Nephron (organoid): ENCODE results near the gene AMT.

Experiments used
- H3K27ac Mint-ChIP-seq, 3 experiments: 2 replicates each; pipeline ENCODE4 v1.8.0; 2020; ENCODE audit warnings: mixed read lengths in 3 of 3, mild to moderate bottlenecking in 2 of 3, moderate library complexity in 1 of 3
- H3K27me3 Mint-ChIP-seq: 2 replicates; pipeline ENCODE4 v1.8.0; 2021; ENCODE audit warnings: low read depth, mild to moderate bottlenecking, moderate library complexity, mixed read lengths
- H3K36me3 Mint-ChIP-seq: 2 replicates; pipeline ENCODE4 v1.8.0; 2020; ENCODE audit warnings: low read depth, mixed read lengths
- H3K4me1 Mint-ChIP-seq: 2 replicates; pipeline ENCODE4 v1.8.0; 2020; ENCODE audit warnings: mixed read lengths
- H3K4me3 Mint-ChIP-seq, 3 experiments: 2 replicates each; pipeline ENCODE4 v1.8.0; 2020; ENCODE audit warnings: mild to moderate bottlenecking in 3 of 3, mixed read lengths in 3 of 3, moderate library complexity in 2 of 3
- H3K9me3 Mint-ChIP-seq: 2 replicates; pipeline ENCODE4 v1.8.0; 2020; ENCODE audit warnings: mixed read lengths
- TF ChIP-seq, protein P1 (sequence below), 3 experiments: fragments of 200-600 bp; sonication (generic); IDR thresholded peaks; one replicate each; pipeline ENCODE4 v1.5.0; 2021; ENCODE audit warnings: antibody characterized with exemption in 3 of 3; ENCODE audit not compliant: unreplicated experiment in 3 of 3

AMT gene

DNA sequence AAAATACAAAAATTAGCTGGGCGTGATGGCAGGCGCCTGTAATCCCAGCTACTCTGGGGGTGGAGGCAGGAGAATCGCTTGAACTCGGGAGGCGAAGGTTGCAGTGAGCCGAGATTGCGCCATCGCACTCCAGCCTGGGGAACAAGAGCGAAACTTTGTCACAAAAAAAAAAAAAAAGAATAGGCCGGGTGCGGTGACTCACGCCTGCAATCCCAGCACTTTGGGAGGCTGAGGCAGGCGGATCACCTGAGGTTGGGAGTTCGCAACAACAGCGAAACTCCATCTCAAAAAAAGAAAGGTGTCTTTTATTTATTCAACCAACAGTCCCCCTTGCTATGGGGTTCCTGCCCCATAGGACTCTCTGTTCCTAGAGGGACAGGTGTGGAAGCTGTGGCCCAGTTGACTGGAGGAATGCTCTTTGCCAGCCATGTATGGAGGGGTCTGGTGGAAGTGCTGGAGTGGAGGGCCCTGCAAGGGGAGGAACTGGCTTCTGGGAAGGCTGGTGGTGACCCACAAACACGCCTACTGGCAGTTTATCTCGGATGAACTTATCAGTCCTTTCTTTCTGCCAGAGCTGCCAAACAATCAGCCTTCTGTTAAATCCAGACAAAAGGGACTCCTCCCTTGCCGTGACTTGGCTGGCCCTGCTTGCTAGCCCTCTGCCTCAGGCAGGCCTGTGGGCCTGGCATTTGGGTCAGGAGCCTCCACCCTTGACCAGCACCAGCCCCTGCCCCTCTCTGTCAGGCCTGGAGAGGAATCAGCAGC, 43.2 kb upstream of the AMT start:
- Mint-ChIP-seq H3K4me3 (no peak overlapping the region), H3K27me3 (no peaks in the 10 kb centered on the region), H3K9me3 (no peaks in the 10 kb centered on the region), H3K36me3 (no peaks in the 10 kb centered on the region), H3K4me1 (peaks cover 39% of the 10 kb centered on the region), H3K27ac (peak overlapping the region in 2 of 3 experiments; percentile 51 to 60)
- TF ChIP-seq, protein P1, sequence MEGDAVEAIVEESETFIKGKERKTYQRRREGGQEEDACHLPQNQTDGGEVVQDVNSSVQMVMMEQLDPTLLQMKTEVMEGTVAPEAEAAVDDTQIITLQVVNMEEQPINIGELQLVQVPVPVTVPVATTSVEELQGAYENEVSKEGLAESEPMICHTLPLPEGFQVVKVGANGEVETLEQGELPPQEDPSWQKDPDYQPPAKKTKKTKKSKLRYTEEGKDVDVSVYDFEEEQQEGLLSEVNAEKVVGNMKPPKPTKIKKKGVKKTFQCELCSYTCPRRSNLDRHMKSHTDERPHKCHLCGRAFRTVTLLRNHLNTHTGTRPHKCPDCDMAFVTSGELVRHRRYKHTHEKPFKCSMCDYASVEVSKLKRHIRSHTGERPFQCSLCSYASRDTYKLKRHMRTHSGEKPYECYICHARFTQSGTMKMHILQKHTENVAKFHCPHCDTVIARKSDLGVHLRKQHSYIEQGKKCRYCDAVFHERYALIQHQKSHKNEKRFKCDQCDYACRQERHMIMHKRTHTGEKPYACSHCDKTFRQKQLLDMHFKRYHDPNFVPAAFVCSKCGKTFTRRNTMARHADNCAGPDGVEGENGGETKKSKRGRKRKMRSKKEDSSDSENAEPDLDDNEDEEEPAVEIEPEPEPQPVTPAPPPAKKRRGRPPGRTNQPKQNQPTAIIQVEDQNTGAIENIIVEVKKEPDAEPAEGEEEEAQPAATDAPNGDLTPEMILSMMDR (IDR thresholded peaks at IDR 0.05; ENCODE audit: unreplicated experiment in 3 of 3) = no peak

DNA sequence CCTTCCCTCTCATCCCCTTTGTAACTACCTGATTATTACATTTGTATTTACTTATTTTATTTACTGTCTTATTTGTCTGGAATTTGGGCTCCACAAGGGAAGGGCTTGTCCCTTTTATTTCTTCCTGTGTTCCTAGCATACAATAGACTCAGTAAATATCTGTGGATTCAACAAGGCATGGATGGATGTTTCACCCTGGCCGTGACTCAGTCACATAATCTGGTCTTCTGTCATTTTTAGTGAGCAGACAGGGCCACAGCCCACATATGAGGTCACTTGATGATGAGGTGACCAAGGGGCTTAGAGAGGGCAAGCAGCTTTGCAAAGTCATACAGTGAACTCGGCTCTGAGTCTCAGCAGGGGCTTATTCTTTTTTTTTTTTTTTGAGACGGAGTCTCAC, 39.9 kb upstream of the AMT start:
- Mint-ChIP-seq H3K4me1 (peaks cover 43% of the 10 kb centered on the region), H3K4me3 (no peak overlapping the region), H3K27ac (peak overlapping the region; percentile 78 to 97 (median 93)), H3K27me3 (peaks cover 4% of the 10 kb centered on the region), H3K9me3 (no peaks in the 10 kb centered on the region), H3K36me3 (no peaks in the 10 kb centered on the region)
- TF ChIP-seq, protein P1 (IDR thresholded peaks at IDR 0.05; ENCODE audit: unreplicated experiment in 3 of 3) = no peak

DNA sequence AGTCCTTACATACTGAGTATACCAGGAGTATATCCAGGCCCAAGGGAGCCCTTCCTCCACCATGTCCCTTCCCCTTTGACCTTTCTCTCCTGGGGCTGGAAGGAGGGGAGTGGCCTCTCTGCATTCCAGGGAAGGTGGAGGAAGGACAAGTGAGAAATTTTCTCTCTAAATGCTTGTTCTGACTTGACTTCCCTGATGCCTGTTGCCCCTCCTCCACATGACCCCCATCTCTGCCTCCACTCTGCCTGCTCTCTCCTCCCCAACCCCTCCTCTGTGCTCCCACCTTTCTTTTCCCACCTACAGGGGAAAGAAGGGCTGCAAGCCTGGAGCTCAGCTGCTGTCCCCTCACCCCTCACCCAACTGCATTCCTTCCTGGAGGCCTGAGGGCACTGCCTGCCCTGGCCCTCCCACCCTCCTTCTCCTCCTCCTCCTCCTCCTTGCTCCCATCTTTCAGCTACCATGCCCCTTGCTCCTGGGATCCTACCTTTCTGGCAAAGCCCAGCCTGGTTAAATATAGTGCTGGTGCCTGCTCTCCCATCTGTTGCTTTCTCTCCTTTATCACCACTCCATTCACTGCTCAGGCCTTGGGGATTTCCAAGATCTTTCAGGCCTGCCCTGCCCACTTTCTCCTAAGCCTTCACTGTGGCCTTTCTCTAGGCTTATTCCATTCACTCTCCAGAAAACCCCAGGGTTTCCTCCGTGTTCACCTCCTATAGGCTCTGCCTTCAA, 39.3 kb upstream of the AMT start:
- Mint-ChIP-seq H3K4me3 (peak overlapping the region in 2 of 3 experiments; percentile 5 to 56), H3K27ac (peak overlapping the region; percentile 78 to 97 (median 93)), H3K27me3 (peaks cover 4% of the 10 kb centered on the region), H3K4me1 (peaks cover 45% of the 10 kb centered on the region), H3K9me3 (no peaks in the 10 kb centered on the region), H3K36me3 (no peaks in the 10 kb centered on the region)
- TF ChIP-seq, protein P1 (IDR thresholded peaks at IDR 0.05; ENCODE audit: unreplicated experiment in 3 of 3) = no peak

DNA sequence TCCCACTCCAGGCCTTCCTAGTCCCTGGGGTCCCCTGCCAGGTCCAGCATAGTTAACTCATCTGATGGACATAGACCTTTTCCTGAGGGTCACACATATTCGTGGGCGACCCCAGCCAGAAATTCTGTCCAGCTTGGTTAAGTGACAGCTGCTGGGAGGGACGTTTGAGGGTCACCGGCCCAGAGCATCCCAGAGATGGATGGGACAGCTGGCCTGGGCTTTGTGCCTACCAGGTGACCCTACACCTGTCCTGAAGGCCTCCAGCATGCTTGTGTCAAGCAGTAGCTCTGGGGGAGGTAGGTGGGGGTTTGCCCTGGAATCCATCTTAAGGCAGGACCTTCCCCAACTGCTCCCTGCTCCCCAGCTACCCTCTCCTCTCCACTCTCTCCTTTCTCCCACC, 38.7 kb upstream of the AMT start:
- H3K9me3 Mint-ChIP-seq = no peaks in the 10 kb centered on the region
- no peaks in the 10 kb centered on the region for H3K36me3 Mint-ChIP-seq
- peak overlapping the region; percentile 78 to 97 (median 93) for H3K27ac Mint-ChIP-seq
- H3K27me3 Mint-ChIP-seq = peaks cover 4% of the 10 kb centered on the region
- H3K4me3 Mint-ChIP-seq = peak overlapping the region in 1 of 3 experiments; percentile 56
- TF ChIP-seq, protein P1 (IDR thresholded peaks at IDR 0.05; ENCODE audit: unreplicated experiment in 3 of 3) = no peak
- peaks cover 50% of the 10 kb centered on the region for H3K4me1 Mint-ChIP-seq

DNA sequence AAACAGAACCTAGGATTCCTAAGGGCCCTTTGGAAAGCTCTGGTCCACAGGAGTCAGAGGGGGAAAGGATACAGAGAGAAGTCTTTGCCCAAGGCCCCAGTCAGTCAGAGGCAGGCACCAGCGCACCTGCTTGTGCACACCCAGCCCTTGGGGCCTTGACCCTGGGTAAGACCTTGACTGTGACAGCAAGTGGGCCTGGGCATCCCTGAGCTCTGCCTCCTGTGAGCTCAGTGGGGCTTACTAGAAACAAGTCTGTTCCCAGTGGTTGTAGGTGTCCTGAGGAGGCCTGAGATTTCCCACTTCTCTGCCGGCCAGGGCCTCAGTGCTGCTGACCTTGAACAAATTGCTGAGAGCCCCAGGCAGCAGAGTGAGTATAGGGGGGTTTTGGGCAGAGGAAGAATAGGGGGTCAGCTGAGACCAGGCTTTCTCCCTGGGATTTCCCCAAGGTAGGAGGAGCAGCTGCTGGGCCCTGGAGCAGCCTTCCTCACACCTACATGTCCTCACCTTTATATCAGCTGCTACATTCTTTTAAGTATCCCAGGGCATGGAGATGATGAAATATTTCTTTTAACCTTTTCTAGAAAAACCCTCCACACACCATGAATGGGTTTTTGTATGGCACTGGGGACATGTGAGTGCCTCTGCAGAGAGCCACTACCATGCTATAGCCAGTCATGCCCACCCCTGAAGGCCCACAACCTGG, 38.1 kb upstream of the AMT start:
- peak overlapping the region; percentile 78 to 97 (median 95) for H3K27ac Mint-ChIP-seq
- peaks cover 54% of the 10 kb centered on the region for H3K4me1 Mint-ChIP-seq
- no peak overlapping the region for H3K4me3 Mint-ChIP-seq
- TF ChIP-seq, protein P1 (IDR thresholded peaks at IDR 0.05; ENCODE audit: unreplicated experiment in 3 of 3) = no peak
- no peaks in the 10 kb centered on the region for H3K36me3 Mint-ChIP-seq
- peaks cover 4% of the 10 kb centered on the region for H3K27me3 Mint-ChIP-seq
- no peaks in the 10 kb centered on the region for H3K9me3 Mint-ChIP-seq
